CD14-positive monocyte (primary cell): ENCODE data around the gene RASAL2. TPM values are rescaled to one million over a fixed set of nuclear protein-coding genes. Genes with fewer than 3 reads are reported as not detected.

Experiments
- DNase-seq, 3 donors: peaks; one replicate each; pipeline ENCODE4 v3.0.0-alpha.2; 2011 to 2022
- H2AFZ ChIP-seq: 2 replicates; pipeline ENCODE4 v1.6.0; 2012; ENCODE audit warnings: mild to moderate bottlenecking, low read depth, low read length, inconsistent platforms; ENCODE audit not compliant: insufficient read depth, poor library complexity, severe bottlenecking
- H3K27ac ChIP-seq, 2 donors: 1 replicate in 1 of 2; 2 replicates in 1 of 2; pipeline ENCODE4 v1.5.1; 2012 to 2013; ENCODE audit warnings: low read length in 2 of 2, control low read depth in 1 of 2, inconsistent platforms in 1 of 2, low read depth in 1 of 2, mild to moderate bottlenecking in 1 of 2
- H3K27me3 ChIP-seq, 2 donors: one replicate each; pipeline versions ENCODE4 v1.6.0 to v1.6.1; 2011 to 2013; ENCODE audit warnings: low read length in 2 of 2; ENCODE audit not compliant: control insufficient read depth in 2 of 2, insufficient read depth in 2 of 2
- H3K36me3 ChIP-seq, 2 donors: replicated peaks in 1 of 2; 1 replicate in 1 of 2; 2 replicates in 1 of 2; pipeline versions ENCODE4 v1.5.1 to v1.6.1; 2012 to 2013; ENCODE audit warnings: low read length in 2 of 2, control low read depth in 1 of 2, inconsistent platforms in 1 of 2, mild to moderate bottlenecking in 1 of 2; ENCODE audit not compliant: insufficient read depth in 2 of 2, control insufficient read depth in 1 of 2
- H3K4me1 ChIP-seq, 2 donors: 1 replicate in 1 of 2; 2 replicates in 1 of 2; pipeline versions ENCODE4 v1.5.1 to v1.6.1; 2012 to 2013; ENCODE audit warnings: low read length in 2 of 2, control low read depth in 1 of 2, inconsistent platforms in 1 of 2, mild to moderate bottlenecking in 1 of 2, moderate library complexity in 1 of 2; ENCODE audit not compliant: insufficient read depth in 2 of 2, control insufficient read depth in 1 of 2
- H3K4me2 ChIP-seq: replicated peaks from 2 replicates; pipeline ENCODE3; 2012; ENCODE audit warnings: low read length, moderate library complexity, mild to moderate bottlenecking; ENCODE audit not compliant: poor library complexity, severe bottlenecking; ENCODE audit errors: extremely low read depth
- H3K4me3 ChIP-seq, 3 experiments: fragments of 200-600 bp in 1 of 3; sonication (generic) in 1 of 3; replicated peaks in 1 of 3; 1 replicate in 2 of 3; 2 replicates in 1 of 3; pipeline ENCODE4 v1.5.1; 2011 to 2013; ENCODE audit warnings: low read length in 3 of 3, mild to moderate bottlenecking in 3 of 3, control low read depth in 2 of 3, low read depth in 2 of 3, inconsistent platforms in 1 of 3, moderate library complexity in 1 of 3
- H3K79me2 ChIP-seq: 2 replicates; pipeline ENCODE4 v1.6.0; 2012; ENCODE audit warnings: mild to moderate bottlenecking, control low read depth, inconsistent platforms, low read length, moderate library complexity; ENCODE audit not compliant: insufficient read depth
- H3K9ac ChIP-seq: 2 replicates; pipeline ENCODE4 v1.6.0; 2017; ENCODE audit warnings: low read length, mild to moderate bottlenecking; ENCODE audit not compliant: insufficient read depth, poor library complexity, severe bottlenecking
- H3K9me3 ChIP-seq, 2 donors: replicated peaks in 1 of 2; 1 replicate in 1 of 2; 2 replicates in 1 of 2; pipeline versions ENCODE4 v1.5.1 to v1.6.1; 2012 to 2013; ENCODE audit warnings: low read length in 2 of 2, control low read depth in 1 of 2; ENCODE audit not compliant: control insufficient read depth in 1 of 2, insufficient read depth in 1 of 2
- H4K20me1 ChIP-seq: 2 replicates; pipeline ENCODE4 v1.6.0; 2012; ENCODE audit warnings: mild to moderate bottlenecking, low read length, control low read depth, moderate library complexity; ENCODE audit not compliant: insufficient read depth
- H3K27ac Mint-ChIP-seq, 7 donors: one replicate each; pipeline ENCODE4 v1.8.0; 2020; ENCODE audit warnings: mild to moderate bottlenecking in 7 of 7, mixed read lengths in 7 of 7, moderate library complexity in 6 of 7, inconsistent platforms in 2 of 7
- H3K27me3 Mint-ChIP-seq, 3 donors: one replicate each; pipeline ENCODE4 v1.8.0; 2021 to 2022; ENCODE audit warnings: low read depth in 3 of 3, mild to moderate bottlenecking in 3 of 3, mixed read lengths in 3 of 3, moderate library complexity in 3 of 3, inconsistent platforms in 1 of 3
- H3K36me3 Mint-ChIP-seq, 2 donors: one replicate each; pipeline ENCODE4 v1.8.0; 2020; ENCODE audit warnings: mixed read lengths in 2 of 2, inconsistent platforms in 1 of 2, mild to moderate bottlenecking in 1 of 2
- H3K4me1 Mint-ChIP-seq: one replicate; pipeline ENCODE4 v1.8.0; 2020; ENCODE audit warnings: mild to moderate bottlenecking, mixed read lengths
- H3K4me3 Mint-ChIP-seq, 2 donors: one replicate each; pipeline ENCODE4 v1.8.0; 2020; ENCODE audit warnings: mild to moderate bottlenecking in 2 of 2, mixed read lengths in 2 of 2, moderate library complexity in 1 of 2
- H3K9me3 Mint-ChIP-seq, 7 donors: one replicate each; pipeline ENCODE4 v1.8.0; 2020 to 2022; ENCODE audit warnings: mixed read lengths in 7 of 7, mild to moderate bottlenecking in 6 of 7, moderate library complexity in 6 of 7, inconsistent platforms in 2 of 7
- CTCF ChIP-seq: fragments of 200-600 bp; IDR thresholded peaks from one replicate; pipeline ENCODE4 v1.8.0; 2022; ENCODE audit warnings: antibody characterized with exemption, mild to moderate bottlenecking
- WGBS: methylation state at CpG from one replicate; pipeline ENCODE4 v1.1.5; 2013; ENCODE audit warnings: missing lambda C conversion rate; ENCODE audit not compliant: insufficient coverage; 5-methylcytosine and 5-hydroxymethylcytosine counted together
- intact Hi-C, 2 donors: fragments of 100-400 bp; cut with micrococcal nuclease; formaldehyde crosslinking; loops; one replicate each; pipeline versions ENCODE4 v1.15.0 to v1.15.1; 2023
- polyA plus RNA-seq, 3 donors: library from polyadenylated mRNA; depleted of rRNA in 1 of 3; unstranded in 2 of 3; stranded (reverse) in 1 of 3; fragments of 300-500 nt in 2 of 3; fragments of >200 nt in 1 of 3; fragmentation: Illumina TruSeq in 2 of 3; gene quantifications; 1 replicate in 2 of 3; 2 replicates in 1 of 3; pipeline ENCODE4 v1.2.3, GENCODE V29; 2012 to 2021

RASAL2 gene
- polyA plus RNA-seq, 3 donors = 0.15 to 1.00 (median 0.63) TPM

GRCh38 chr1:178344513-178345091 is 250.7 kb downstream of the RASAL2 start:
- Histone ChIP-seq H3K36me3 (no peaks in the 10 kb centered on the region), H2AFZ (no peak overlapping the region), H3K79me2 (no peaks in the 10 kb centered on the region), H3K9me3 (no peaks in the 10 kb centered on the region), H3K4me1 (peaks cover 21 to 22% of the 10 kb centered on the region in 2 donors), H4K20me1 (no peaks in the 10 kb centered on the region), H3K9ac (no peak overlapping the region), H3K4me2 (peak overlapping the region; percentile 15), H3K4me3 (peak overlapping the region in 1 of 3 experiments; percentile 17), H3K27ac (peak overlapping the region in 1 of 2 donors; percentile 4), H3K27me3 (no peaks in the 10 kb centered on the region)
- H3K27ac Mint-ChIP-seq = peak overlapping the region in 6 of 7 donors; percentile 19 to 66 (median 35)
- WGBS = 0% methylated on average over 1 of the region's 5 CpGs
- TF ChIP-seq CTCF = peak; percentile 72
- H3K4me3 Mint-ChIP-seq = peak overlapping the region in 1 of 2 donors; percentile 52
- H3K36me3 Mint-ChIP-seq = no peaks in the 10 kb centered on the region
- intact Hi-C loops = no loop called here
- no peaks in the 10 kb centered on the region for H3K27me3 Mint-ChIP-seq
- H3K4me1 Mint-ChIP-seq = peaks cover 24% of the 10 kb centered on the region
- H3K9me3 Mint-ChIP-seq = peaks cover 0 to 3% (median 0%) of the 10 kb centered on the region in 7 donors
- peak; percentile 50 to 64 (median 62) for DNase-seq

GRCh38 chr1:178345238-178345637 is 251.3 kb downstream of the RASAL2 start:
- intact Hi-C loops = no loop called here
- Histone ChIP-seq H4K20me1 (no peaks in the 10 kb centered on the region), H3K4me2 (peak overlapping the region; percentile 15), H3K4me3 (no peak overlapping the region), H3K9ac (no peak overlapping the region), H3K27ac (peak overlapping the region in 1 of 2 donors; percentile 4), H3K4me1 (peaks cover 21 to 22% of the 10 kb centered on the region in 2 donors), H3K36me3 (no peaks in the 10 kb centered on the region), H3K9me3 (no peaks in the 10 kb centered on the region), H2AFZ (no peak overlapping the region), H3K79me2 (no peaks in the 10 kb centered on the region), H3K27me3 (no peaks in the 10 kb centered on the region)
- peak overlapping the region in 2 of 7 donors; percentile 18 to 34 for H3K27ac Mint-ChIP-seq
- H3K9me3 Mint-ChIP-seq = peaks cover 0 to 6% (median 0%) of the 10 kb centered on the region in 7 donors
- H3K27me3 Mint-ChIP-seq = peaks cover 0 to 1% (median 0%) of the 10 kb centered on the region in 3 donors
- H3K4me3 Mint-ChIP-seq = peak overlapping the region in 1 of 2 donors; percentile 52
- TF ChIP-seq CTCF = no peak
- WGBS = 100% methylated on average over 1 of the region's 4 CpGs
- DNase-seq = no peak
- H3K4me1 Mint-ChIP-seq = peaks cover 24% of the 10 kb centered on the region
- no peaks in the 10 kb centered on the region for H3K36me3 Mint-ChIP-seq
